Measurements from ENCODE around the gene SAA1.
"Not testable (repeated sequence)": the region's sequence is repeated elsewhere in the genome, so short reads cannot be mapped to it uniquely, and the experiment has no call there.

The SAA1 gene

GRCh38 chr11:18265949-18266348, at the start of gene SAA1:
Gene SAA1, plus strand, starts transcription at chr11:18266264. Its CDS starts 624 bp downstream, at chr11:18266888.
- no peak for DNase-seq

GRCh38 chr11:18221274-18221876, 44.7 kb upstream of the SAA1 start:
- DNase-seq, result no peak

GRCh38 chr11:18222814-18223421, 43.1 kb upstream of the SAA1 start:
- DNase-seq, result no peak

GRCh38 chr11:18223591-18224387, 42.3 kb upstream of the SAA1 start:
- DNase-seq, result no peak

- no peak for DNase-seq
Measured at GRCh38 chr11:18225913-18226312, 40.2 kb upstream of the SAA1 start.

- DNase-seq, result no peak
Measured at GRCh38 chr11:18229501-18229900, 36.6 kb upstream of the SAA1 start.

GRCh38 chr11:18230859-18231258, 35.2 kb upstream of the SAA1 start:
- DNase-seq, result no peak

GRCh38 chr11:18233912-18234311, 32.2 kb upstream of the SAA1 start:
- DNase-seq, result no peak

GRCh38 chr11:18235394-18236334, 30.4 kb upstream of the SAA1 start:
- no peak for DNase-seq

- DNase-seq, result no peak
Measured at GRCh38 chr11:18236664-18237356, 29.3 kb upstream of the SAA1 start, which contains the start of gene SAA4. Gene SAA4, minus strand, starts transcription at chr11:18236802. Its CDS starts 876 bp downstream, at chr11:18235926.

- DNase-seq, result no peak
Measured at GRCh38 chr11:18239655-18240054, 26.4 kb upstream of the SAA1 start.

- DNase-seq, result peak; percentile 84 to 90 (median 89)
Measured at GRCh38 chr11:18243783-18244362, 22.2 kb upstream of the SAA1 start.

GRCh38 chr11:18245396-18245795, 20.7 kb upstream of the SAA1 start:
- no peak for DNase-seq

- DNase-seq, result peak; percentile 54 to 66 (median 60)
Measured at GRCh38 chr11:18246379-18247190, 19.5 kb upstream of the SAA1 start.

GRCh38 chr11:18247191-18247581, 18.9 kb upstream of the SAA1 start:
- DNase-seq, result not testable (repeated sequence)

- no peak for DNase-seq
Measured at GRCh38 chr11:18248561-18248960, 17.5 kb upstream of the SAA1 start, which contains the start of gene SAA2. Gene SAA2, minus strand, starts transcription at chr11:18248668. Its CDS starts 657 bp downstream, at chr11:18248011.

GRCh38 chr11:18253233-18253632, 12.8 kb upstream of the SAA1 start:
- DNase-seq, result no peak

GRCh38 chr11:18253778-18254338, 12.2 kb upstream of the SAA1 start:
- DNase-seq, result no peak

GRCh38 chr11:18254781-18255361, 11.2 kb upstream of the SAA1 start:
- no peak for DNase-seq

- DNase-seq, result no peak
Measured at GRCh38 chr11:18259259-18259658, 6.8 kb upstream of the SAA1 start.

Measured in suppressor macrophage treated with lipopolysaccharide for 1 hour (primary cell).